ENCODE results near the gene IL25. TPM values are rescaled to one million over a fixed set of nuclear protein-coding genes. Genes with fewer than 3 reads are reported as not detected.
"Not testable (repeated sequence)": the region's sequence is repeated elsewhere in the genome, so short reads cannot be mapped to it uniquely, and the experiment has no call there.

IL25 gene
- total RNA-seq (2014; rRNA removed; shearing (Covaris generic)) = not detected in 2 replicates

DNA sequence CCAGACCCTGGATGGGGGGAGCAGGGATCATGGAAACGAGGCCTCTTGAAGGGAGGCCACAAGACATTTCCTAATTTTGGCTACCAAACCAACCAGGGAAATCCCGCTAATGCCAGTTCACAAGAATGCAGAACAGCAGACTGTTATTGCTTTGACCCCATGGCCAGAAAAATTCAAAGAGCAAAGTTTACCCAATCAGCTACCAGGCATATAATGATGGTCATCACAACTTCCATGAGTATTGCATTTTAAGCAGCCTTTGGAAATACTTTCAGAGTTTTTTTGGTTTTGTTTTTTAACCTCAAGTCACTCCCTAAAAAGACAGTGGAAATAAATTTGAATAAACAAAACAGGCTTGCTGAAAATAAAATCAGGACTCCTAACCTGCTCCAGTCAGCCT, at the start of gene IL25:
IL25 (plus strand) TSS at position 301 of the 400 bp plus-strand sequence.
- DNase-seq (ENCODE audit: low spot score) = no peak

DNA sequence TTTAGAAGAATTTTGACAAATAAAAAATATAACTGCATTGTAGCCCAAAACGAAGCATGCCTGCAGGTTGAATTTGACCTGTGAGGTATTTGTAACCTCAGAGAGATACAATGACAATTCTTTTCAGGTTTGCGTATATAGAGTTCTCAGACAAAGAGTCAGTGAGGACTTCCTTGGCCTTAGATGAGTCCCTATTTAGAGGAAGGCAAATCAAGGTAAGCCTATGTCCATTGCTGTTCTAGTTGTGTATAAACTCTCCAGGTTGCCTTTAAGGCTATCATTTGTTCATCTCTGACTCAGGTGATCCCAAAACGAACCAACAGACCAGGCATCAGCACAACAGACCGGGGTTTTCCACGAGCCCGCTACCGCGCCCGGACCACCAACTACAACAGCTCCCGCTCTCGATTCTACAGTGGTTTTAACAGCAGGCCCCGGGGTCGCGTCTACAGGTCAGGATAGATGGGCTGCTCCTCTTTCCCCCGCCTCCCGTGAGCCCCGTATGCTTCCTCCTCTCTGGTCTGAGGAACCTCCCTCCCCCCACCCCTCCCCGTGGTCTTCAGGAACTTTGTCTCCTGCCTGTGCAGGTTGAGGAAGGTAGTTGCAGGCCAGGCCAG, 48.7 kb upstream of the IL25 start:
- no peak for DNase-seq (ENCODE audit: low spot score)

DNA sequence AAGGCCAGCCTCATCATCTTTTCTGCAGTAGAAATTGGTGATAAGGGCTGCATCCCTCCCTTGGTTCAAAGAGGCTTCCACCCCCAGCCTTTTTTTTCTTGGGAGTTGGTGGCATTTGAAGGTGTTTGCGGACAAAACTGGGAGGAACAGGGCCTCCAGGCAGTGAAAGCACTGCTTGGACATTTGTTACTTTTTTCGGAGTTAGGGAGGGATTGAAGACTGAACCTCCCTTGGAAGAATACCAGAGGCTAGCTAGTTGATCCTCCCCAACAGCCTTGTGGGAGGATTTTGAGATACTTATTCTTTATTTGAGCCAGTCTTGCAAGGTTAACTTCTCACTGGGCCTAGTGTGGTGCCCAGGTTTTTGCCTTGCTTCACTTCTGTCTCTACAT, 48.2 kb upstream of the IL25 start:
- DNase-seq (ENCODE audit: low spot score) = no peak

DNA sequence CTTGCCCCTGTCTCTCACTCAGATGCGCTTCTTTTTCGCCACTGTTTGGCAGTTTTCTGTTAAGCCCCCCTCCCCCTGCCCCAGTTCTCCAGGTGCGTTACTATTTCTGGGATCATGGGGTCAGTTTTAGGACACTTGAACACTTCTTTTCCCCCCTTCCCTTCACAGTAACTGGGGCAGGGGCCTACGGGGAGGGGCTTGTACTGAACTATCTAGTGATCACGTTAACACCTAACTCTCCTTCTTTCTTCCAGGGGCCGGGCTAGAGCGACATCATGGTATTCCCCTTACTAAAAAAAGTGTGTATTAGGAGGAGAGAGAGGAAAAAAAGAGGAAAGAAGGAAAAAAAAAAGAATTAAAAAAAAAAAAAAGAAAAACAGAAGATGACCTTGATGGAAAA, 47.6 kb upstream of the IL25 start:
- DNase-seq (ENCODE audit: low spot score) = no peak

DNA sequence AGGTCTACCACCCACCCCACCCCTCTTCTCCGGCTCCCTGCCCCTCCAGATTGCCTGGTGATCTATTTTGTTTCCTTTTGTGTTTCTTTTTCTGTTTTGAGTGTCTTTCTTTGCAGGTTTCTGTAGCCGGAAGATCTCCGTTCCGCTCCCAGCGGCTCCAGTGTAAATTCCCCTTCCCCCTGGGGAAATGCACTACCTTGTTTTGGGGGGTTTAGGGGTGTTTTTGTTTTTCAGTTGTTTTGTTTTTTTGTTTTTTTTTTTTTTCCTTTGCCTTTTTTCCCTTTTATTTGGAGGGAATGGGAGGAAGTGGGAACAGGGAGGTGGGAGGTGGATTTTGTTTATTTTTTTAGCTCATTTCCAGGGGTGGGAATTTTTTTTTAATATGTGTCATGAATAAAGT, 46.9 kb upstream of the IL25 start:
- DNase-seq (ENCODE audit: low spot score) = not testable (repeated sequence)

DNA sequence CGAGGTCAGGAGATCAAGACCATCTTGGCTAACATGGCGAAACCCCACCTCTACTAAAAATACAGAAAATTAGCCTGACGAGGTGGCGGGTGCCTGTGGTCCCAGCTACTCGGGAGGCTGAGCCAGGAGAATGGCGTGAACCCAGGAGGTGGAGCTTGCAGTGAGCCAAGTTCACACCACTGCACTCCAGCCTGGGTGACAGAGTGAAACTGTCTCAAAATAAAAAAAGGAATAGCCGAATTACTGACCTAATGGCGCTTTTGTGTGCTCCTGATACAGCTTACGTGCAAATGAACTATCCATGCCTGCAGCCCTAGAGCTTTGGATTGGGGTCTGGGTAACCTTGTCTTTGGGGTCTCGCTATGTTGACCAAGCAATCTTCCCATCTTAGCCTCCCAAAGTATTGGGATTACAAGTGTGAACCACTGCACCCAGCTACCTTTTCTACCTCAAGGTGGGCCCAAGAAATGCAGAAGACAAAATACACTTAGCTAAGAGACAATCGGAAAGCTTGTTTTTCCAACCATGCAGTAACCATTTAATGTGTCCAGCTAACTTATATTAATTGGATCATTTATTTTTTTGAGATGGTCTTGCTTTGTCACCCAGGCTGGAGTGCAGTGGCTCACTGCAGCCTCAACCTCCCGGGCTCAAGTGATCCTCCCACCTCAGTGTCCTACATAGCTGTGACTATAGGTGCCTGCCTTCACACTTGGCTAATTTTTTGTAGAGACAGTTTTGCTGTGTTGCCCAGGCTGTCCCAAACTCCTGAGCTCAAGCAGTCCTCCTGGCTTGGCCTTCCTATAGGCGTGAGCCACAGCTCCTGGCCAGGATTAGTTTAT, 45.9 kb upstream of the IL25 start:
- DNase-seq (ENCODE audit: low spot score) = no peak

DNA sequence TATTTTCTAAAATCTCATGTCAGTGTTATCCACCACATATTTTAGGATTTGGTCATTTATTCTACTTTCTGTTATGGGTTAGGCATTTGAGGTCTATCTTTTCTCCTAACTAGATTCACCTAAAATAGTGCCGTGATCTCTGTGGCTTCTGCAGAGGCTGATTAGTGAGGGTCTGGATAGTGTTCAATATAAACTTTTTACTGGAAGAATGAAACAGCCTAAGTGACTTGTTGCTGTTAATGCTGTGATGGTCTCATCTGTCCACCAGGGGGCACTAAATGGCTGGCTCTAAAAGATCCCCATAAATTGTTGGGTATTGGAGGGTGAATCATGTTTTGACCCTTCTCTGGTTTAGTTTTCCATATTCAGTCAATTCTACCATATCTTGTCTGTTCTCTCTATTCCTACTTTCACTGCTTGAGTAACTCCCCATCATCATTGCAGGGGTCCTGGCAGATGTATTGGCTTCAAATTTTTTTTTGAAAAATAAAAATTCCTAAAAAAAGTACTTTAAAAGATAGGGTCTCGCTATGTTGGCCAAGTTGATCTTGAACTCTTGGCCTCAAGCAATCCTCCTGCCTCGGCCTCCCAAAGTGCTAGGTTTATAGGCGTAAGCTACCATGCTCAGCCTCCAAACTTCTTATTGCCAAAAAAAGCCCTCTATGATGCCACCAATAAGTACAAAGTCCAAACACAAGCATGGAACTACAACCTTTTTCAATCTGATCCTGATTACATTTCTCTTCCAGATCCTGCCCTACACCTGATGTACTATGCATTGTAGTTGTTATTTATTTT, 44.5 kb upstream of the IL25 start:
- DNase-seq (ENCODE audit: low spot score) = peak; percentile 52

DNA sequence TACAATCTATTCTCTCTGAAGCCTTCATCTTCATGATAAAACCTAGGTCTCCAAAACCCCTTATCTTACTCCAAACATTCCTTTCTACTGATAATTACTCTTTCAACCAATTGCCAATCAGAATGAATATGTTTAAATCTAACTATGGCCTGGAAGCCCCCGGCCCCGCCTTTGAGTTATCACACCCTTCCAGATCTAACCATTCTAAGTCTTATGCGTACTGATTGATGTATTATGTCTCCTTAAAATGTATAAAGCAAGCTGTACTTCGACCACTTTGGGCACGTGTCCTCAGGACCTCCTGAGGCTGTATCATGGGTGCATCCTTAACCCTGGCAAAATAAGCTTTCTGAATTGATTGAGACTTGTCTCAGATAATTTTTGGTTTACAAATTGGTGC, 37.0 kb upstream of the IL25 start:
- no peak for DNase-seq (ENCODE audit: low spot score)

DNA sequence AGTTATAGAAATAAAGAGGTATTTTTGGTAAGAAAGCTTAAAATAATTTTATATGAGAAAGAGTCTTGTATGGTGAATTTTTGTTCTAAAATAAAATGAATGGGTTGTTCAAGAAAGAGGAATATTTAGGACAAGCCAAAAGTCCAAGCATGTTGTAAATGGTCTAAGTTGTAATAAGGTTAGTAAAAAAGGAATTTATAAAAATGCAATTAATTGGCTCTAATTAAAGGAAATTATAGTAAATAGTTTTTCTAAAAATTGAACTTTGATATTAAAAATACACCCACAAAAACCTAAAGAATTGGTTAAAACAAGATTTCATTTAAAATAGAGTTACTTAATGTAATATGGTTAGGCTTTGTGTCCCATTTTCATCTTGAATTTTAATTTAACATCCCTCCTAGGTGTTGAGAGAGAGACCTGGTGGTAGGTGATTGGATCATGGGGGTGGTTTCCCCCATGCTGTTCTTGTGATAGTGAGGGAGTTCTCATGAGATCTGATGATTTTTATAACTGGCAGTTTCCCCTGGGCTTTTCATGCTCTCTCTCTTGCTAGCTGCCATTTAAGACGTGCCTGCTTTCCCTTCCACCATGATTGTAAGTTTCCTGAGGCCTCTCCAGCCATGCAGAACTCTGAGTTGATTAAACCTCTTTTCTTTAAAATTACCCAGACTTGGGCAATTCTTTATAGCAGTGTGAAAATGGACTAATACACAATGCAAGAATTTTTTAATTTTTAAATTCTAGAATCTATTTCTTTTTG, 32.9 kb upstream of the IL25 start:
- DNase-seq (ENCODE audit: low spot score) = no peak

DNA sequence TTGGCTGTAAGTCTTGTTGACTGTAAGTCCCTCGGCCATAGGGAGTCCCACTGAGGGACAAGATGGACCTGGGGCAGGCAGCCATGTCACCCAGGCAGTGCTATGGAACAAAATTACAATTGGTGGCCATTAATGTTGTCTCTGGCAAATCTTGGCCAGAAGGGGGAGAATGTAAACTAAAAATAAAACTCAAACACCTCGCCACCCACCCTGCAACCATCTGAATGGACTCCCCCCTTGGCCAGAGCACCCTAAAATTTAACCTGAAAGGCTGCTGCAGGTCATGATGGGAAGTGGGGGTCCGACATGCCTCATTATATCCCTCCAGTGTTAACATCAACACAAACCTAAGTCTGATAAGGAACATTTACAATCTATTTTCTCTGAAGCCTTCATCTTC, 28.1 kb upstream of the IL25 start:
- DNase-seq (ENCODE audit: low spot score) = no peak

DNA sequence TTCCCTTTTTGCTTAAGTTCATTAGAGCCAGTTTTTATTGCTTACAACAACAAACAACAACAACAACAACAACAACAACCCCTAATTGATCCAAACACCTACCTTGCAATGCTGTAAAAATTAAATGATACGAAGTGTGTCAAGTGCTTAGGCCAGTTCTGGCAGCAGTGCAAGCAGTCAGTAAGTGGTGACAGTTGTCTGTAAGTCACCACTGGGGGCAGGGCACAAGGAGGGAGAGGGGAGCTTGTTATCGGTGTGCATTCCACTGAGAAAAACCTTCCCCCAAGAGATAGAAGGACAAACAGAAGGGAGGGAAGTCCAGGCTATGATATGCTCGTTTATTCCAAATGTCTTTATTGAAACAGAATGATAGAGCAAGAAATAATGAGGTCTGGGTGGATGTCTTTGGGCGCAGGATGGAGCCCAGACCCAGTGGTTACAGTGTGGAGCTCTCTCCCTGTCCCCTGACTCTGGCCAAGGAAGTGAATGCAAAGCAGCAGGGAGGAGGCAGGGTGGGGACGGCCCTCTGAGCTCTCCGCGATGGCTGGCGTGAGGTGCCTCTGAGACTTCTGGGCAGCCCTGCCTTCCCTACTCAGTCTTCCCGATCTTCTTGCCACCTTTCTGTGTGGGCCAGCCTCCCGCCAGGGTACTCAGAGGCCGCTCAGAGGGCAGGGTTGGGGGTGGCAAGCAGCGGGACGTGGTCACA, 26.5 kb upstream of the IL25 start:
- no peak for DNase-seq (ENCODE audit: low spot score)

DNA sequence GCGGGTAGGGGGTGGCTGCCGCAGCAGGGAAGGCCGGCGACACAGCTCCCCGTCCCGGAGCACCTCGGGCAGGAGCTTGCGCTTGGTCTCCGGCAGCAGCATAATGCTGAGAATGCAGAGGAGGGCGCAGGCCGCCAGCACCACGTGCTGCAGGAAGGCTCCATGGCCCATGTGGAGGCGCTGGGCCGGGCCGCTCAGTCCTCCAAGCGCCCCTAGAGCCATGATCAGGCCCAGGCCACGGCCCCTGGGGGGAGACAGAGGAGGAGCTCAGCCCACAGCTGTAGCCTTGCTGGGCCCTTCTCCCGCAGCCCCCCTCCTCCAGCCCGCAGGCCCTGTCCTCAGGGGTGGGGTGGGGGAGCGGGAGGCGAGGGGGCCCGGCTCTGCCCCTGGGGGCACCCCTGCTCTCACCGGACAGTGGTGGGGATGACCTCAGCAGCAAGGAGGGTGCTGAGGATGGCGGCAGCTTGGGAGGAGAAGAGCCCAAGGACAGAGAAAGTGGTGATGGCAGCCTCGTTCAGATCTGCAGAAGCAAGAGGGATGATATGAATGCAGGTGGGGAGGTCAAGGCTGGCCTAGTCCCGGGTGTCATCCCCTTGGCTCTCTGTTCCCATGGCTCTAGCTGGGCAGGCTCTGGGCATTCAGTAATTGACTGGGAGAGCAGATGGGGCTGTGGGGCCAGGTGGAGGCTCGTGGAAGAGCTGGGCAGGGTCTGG, 25.8 kb upstream of the IL25 start:
- no peak for DNase-seq (ENCODE audit: low spot score)

DNA sequence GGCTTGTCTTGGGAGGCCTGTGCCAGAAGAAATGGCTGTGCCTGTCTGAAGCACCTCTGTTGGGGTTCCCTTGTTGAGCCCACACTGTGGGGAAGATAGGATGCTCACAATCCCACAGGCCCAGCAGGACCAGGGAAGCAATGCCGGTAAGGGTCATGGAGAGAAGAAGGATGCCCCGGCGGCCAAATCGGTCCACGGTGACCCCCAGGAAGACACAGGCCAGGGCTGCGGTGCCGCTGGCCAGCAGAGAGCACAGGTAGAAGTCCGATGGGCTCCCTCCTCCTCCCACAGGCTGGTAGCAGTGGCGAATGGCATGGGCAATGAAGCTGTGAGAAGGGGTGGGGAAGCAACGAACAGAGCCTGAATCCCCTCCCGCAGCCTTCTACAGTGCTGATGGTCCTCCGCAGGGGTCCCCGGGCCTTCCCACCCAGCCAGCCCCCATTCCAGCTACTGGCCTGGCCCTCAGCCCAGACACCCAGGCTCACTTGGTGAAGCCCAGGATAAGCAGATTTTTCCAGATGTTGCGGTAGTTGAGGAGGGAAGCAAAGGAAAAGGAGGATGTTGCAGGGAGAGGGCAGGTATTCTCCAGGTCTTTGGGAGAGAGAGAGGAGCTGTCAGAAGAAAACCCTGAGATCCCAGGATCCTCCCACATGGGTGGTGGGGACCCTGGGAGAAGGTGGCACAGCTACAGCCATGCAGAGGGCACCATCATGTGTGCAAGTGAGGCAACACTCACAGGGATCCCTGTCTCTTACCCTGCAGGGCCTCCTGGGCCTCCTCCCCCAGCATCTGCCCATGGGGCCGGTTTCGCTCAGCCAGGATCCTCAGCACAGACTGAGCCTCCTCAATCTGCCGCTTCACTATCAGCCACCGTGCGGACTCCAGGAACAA, 25.0 kb upstream of the IL25 start:
- no peak for DNase-seq (ENCODE audit: low spot score)

DNA sequence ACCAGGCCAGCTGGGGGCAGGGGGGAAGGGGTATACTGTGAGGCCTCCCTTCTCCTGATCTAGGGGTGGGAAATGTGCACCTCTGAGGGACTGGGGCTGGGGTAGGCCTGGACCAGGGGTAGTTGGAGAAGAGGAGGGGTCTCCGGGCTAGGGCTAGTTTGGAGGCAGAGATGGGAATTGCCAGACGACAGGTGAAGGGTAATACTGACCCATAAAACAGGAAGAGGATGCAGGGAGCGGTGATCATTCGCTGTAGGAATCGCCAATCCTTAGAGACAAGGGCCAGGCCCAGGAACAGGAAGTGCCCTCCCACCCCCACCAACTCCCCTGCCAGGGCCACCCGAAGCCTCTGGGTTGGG, 24.3 kb upstream of the IL25 start:
- DNase-seq (ENCODE audit: low spot score) = no peak

DNA sequence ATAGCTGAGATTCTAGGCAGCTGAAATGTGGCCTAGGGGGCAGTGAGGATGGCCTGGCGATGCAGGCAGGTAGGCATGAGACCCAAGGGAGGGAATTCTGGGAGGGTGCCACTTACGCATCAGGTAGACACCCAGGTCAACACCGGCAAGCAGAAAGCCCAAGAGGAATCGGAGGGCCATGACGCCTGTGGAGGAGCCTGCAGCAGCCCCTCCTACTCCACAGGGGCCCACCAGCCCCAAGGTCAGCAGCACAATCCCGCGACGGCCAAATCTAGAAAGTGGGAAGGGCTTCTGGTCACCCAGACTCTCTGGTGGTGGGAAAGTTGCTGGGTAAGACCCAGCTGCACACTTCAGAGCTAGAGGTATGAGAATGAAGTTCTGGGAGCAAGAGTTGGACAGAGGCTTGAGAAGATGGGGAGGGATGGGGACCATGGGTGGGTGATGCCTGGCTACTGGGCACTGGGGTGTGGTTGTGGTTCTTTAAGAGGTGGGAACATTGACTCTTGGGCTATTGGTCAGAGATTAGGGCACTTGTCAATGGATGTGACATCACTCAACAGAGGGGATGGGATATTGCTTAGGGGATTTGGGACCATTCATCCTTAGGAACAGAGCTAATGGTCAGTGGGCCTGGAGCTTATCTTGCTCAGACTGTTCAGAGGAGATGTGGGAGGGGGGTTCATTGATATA, 23.3 kb upstream of the IL25 start:
- DNase-seq (ENCODE audit: low spot score) = no peak

DNA sequence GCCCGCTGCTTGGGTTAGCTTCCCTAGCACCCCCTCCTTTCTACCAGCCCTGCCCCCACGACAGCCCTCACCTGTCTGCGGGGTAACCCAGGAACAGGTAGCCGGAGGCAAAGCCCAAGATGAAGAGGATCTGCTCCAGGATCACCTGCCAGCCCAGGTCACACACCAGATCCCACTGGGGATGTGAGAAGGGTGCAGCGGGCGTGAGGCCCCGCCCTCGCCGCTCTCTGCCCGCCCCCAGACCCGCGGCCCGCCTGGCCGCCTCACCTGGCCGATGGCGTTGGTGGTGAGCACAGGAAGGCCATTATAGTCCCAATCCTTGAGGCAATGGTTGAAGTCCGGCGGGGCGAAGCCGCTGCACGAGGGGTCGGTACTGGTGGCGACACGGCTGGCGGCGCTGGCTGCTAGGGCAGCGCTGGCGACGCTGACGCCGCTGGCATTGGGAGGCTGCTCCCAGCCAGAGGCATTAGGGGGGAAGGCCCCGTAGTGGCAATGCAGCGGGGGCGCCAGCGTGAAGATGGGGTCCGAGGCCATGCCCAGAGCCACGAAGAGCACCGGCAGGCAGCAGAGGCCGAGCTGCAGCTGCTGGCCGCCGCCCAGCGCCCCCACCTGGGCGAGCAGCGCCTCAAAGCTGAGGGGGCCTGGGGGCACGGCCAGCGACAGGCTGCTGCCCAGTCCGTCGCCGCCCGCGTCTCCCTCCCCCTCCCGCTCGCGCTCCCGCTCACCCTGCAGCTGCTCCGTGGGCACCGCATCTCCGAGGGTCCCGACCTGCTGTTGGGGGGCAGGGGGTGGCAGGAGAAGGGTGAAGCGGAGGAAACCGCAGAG, 20.7 kb upstream of the IL25 start:
- DNase-seq (ENCODE audit: low spot score) = no peak

DNA sequence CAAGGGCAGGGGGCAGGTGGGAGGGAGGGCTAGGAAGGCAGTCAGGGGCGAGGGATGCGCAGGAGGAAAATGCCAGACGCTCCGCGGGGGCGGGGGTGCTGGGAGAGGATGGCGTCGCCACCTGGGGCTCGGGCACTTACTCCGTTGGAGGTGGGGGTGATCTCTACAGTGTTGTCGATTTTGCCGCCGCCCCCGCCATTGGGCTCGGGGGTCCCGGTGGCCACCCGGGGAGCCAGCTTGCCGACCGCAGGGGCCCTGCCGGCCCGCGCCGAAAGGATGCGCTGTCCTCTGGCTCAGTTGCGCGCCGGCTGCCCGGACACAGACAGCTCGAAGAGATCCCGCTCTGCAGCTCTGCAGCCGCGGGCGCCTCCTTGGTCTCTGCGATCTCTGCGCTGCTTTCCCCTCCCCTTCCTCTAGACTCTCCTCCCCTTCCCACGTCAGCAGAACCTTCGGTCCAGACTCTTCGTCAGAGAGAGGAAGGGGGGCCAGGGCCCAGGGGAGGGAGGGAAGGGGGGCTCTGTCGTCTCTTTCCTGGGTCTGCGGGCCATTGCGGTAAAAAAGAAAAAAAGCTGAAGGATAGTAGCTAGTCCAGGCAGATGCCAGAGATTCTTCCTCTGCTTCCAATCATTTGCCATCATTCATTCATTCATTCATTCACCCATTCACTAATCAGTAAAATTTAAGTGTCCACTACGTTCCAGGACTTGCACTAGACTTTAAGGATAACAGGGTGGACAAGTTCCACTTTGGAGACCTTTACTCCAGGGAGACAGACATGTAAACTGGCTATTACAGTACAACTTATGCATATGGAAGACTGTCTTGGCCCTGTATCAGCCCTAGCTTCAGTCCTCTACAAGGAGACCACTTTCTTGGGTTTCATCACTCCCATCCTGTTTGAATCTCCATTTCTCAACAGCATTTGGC, 19.8 kb upstream of the IL25 start, which contains the start of gene SLC22A17:
SLC22A17 (minus strand) TSS at position 382 of the 927 bp plus-strand sequence.
- DNase-seq (ENCODE audit: low spot score) = peak; percentile 71

Data from H4 (cell line).